ENCODE data around the gene PSTPIP1.

- TF ChIP-seq CTCF (IDR thresholded peaks at IDR 0.05; ENCODE audit: insufficient read depth, low read depth, low read length) (no peak), EZH2 (IDR thresholded peaks at IDR 0.05; ENCODE audit: insufficient read depth, low read length) (no peak)
Measured at GRCh38 chr15:77025941-77026411, 31.1 kb downstream of the PSTPIP1 start.
